ENCODE results near the gene PTTG1IP. TPM values are rescaled to one million over a fixed set of nuclear protein-coding genes. Genes with fewer than 3 reads are reported as not detected.
"Not testable (repeated sequence)": the region's sequence is repeated elsewhere in the genome, so short reads cannot be mapped to it uniquely, and the experiment has no call there.

Gene PTTG1IP
- total RNA-seq, 1 donor from 2014 or later: 98.1 TPM

GRCh38 chr21:44836666-44837471, 36.6 kb downstream of the PTTG1IP start:
- Histone ChIP-seq H3K27ac (ENCODE audit: low read depth, low read length) (no peak overlapping the region), H3K4me1 (ENCODE audit: control insufficient read depth in 3 of 3, insufficient read depth in 3 of 3, low read length in 3 of 3) (peaks cover 4 to 14% (median 7%) of the 10 kb centered on the region in 3 donors), H3K36me3 (ENCODE audit: control insufficient read depth in 3 of 3, insufficient read depth in 3 of 3, low read length in 3 of 3) (no peaks in the 10 kb centered on the region), H3K27me3 (ENCODE audit: control insufficient read depth in 3 of 3, insufficient read depth in 3 of 3, low read length in 3 of 3) (peaks cover 6 to 8% (median 8%) of the 10 kb centered on the region in 3 donors), H3K9me3 (ENCODE audit: control insufficient read depth in 3 of 3, low read length in 3 of 3) (no peaks in the 10 kb centered on the region), H3K9ac (ENCODE audit: low read depth in 1 of 3, low read length in 3 of 3) (peak overlapping the region in 1 of 3 donors; percentile 54), H3K4me3 (ENCODE audit: low read length in 3 of 3) (peak overlapping the region in 1 of 3 donors; percentile 29)

- Histone ChIP-seq H3K9ac (ENCODE audit: low read depth in 1 of 3, low read length in 3 of 3) (peak overlapping the region in 1 of 3 donors; percentile 54), H3K27me3 (ENCODE audit: control insufficient read depth in 3 of 3, insufficient read depth in 3 of 3, low read length in 3 of 3) (peaks cover 3 to 8% (median 7%) of the 10 kb centered on the region in 3 donors), H3K4me1 (ENCODE audit: control insufficient read depth in 3 of 3, insufficient read depth in 3 of 3, low read length in 3 of 3) (peaks cover 4 to 14% (median 7%) of the 10 kb centered on the region in 3 donors), H3K36me3 (ENCODE audit: control insufficient read depth in 3 of 3, insufficient read depth in 3 of 3, low read length in 3 of 3) (no peaks in the 10 kb centered on the region), H3K27ac (ENCODE audit: low read depth, low read length) (no peak overlapping the region), H3K9me3 (ENCODE audit: control insufficient read depth in 3 of 3, low read length in 3 of 3) (no peaks in the 10 kb centered on the region), H3K4me3 (ENCODE audit: low read length in 3 of 3) (peak overlapping the region in 1 of 3 donors; percentile 29)
Measured at GRCh38 chr21:44836349-44836665, 37.2 kb downstream of the PTTG1IP start.

- Histone ChIP-seq H3K4me1 (ENCODE audit: control insufficient read depth in 3 of 3, insufficient read depth in 3 of 3, low read length in 3 of 3) (peaks cover 4 to 14% (median 7%) of the 10 kb centered on the region in 3 donors), H3K4me3 (ENCODE audit: low read length in 3 of 3) (no peak overlapping the region), H3K9ac (ENCODE audit: low read depth in 1 of 3, low read length in 3 of 3) (no peak overlapping the region), H3K27me3 (ENCODE audit: control insufficient read depth in 3 of 3, insufficient read depth in 3 of 3, low read length in 3 of 3) (peaks cover 3 to 8% (median 7%) of the 10 kb centered on the region in 3 donors), H3K27ac (ENCODE audit: low read depth, low read length) (no peak overlapping the region), H3K36me3 (ENCODE audit: control insufficient read depth in 3 of 3, insufficient read depth in 3 of 3, low read length in 3 of 3) (no peaks in the 10 kb centered on the region), H3K9me3 (ENCODE audit: control insufficient read depth in 3 of 3, low read length in 3 of 3) (no peaks in the 10 kb centered on the region)
Measured at GRCh38 chr21:44835647-44835973, 37.9 kb downstream of the PTTG1IP start.

GRCh38 chr21:44834951-44835646, 38.4 kb downstream of the PTTG1IP start:
- Histone ChIP-seq H3K4me3 (ENCODE audit: low read length in 3 of 3) (no peak overlapping the region), H3K9ac (ENCODE audit: low read depth in 1 of 3, low read length in 3 of 3) (no peak overlapping the region), H3K27me3 (ENCODE audit: control insufficient read depth in 3 of 3, insufficient read depth in 3 of 3, low read length in 3 of 3) (peaks cover 3 to 8% (median 7%) of the 10 kb centered on the region in 3 donors), H3K27ac (ENCODE audit: low read depth, low read length) (no peak overlapping the region), H3K36me3 (ENCODE audit: control insufficient read depth in 3 of 3, insufficient read depth in 3 of 3, low read length in 3 of 3) (no peaks in the 10 kb centered on the region), H3K4me1 (ENCODE audit: control insufficient read depth in 3 of 3, insufficient read depth in 3 of 3, low read length in 3 of 3) (peaks cover 4 to 14% (median 7%) of the 10 kb centered on the region in 3 donors), H3K9me3 (ENCODE audit: control insufficient read depth in 3 of 3, low read length in 3 of 3) (no peaks in the 10 kb centered on the region)

- Histone ChIP-seq H3K9me3 (ENCODE audit: control insufficient read depth in 3 of 3, low read length in 3 of 3) (no peaks in the 10 kb centered on the region), H3K27me3 (ENCODE audit: control insufficient read depth in 3 of 3, insufficient read depth in 3 of 3, low read length in 3 of 3) (peaks cover 3 to 8% (median 7%) of the 10 kb centered on the region in 3 donors), H3K36me3 (ENCODE audit: control insufficient read depth in 3 of 3, insufficient read depth in 3 of 3, low read length in 3 of 3) (no peaks in the 10 kb centered on the region), H3K9ac (ENCODE audit: low read depth in 1 of 3, low read length in 3 of 3) (no peak overlapping the region), H3K27ac (ENCODE audit: low read depth, low read length) (no peak overlapping the region), H3K4me3 (ENCODE audit: low read length in 3 of 3) (no peak overlapping the region), H3K4me1 (ENCODE audit: control insufficient read depth in 3 of 3, insufficient read depth in 3 of 3, low read length in 3 of 3) (peaks cover 4 to 14% (median 7%) of the 10 kb centered on the region in 3 donors)
Measured at GRCh38 chr21:44834231-44834950, 39.1 kb downstream of the PTTG1IP start.

- no peak overlapping the region for H3K9ac ChIP-seq (ENCODE audit: low read depth in 1 of 3, low read length in 3 of 3)
- peaks cover 0 to 3% (median 0%) of the 10 kb centered on the region in 3 donors for H3K9me3 ChIP-seq (ENCODE audit: control insufficient read depth in 3 of 3, low read length in 3 of 3)
- no peak overlapping the region for H3K4me3 ChIP-seq (ENCODE audit: low read length in 3 of 3)
- H3K27me3 ChIP-seq (ENCODE audit: control insufficient read depth in 3 of 3, insufficient read depth in 3 of 3, low read length in 3 of 3): peaks cover 3 to 8% (median 7%) of the 10 kb centered on the region in 3 donors
- H3K36me3 ChIP-seq (ENCODE audit: control insufficient read depth in 3 of 3, insufficient read depth in 3 of 3, low read length in 3 of 3): no peaks in the 10 kb centered on the region
- H3K27ac ChIP-seq (ENCODE audit: low read depth, low read length): no peak overlapping the region
- peaks cover 4 to 14% (median 7%) of the 10 kb centered on the region in 3 donors for H3K4me1 ChIP-seq (ENCODE audit: control insufficient read depth in 3 of 3, insufficient read depth in 3 of 3, low read length in 3 of 3)
Measured at GRCh38 chr21:44833663-44834062, 39.8 kb downstream of the PTTG1IP start.

- not testable (repeated sequence) for H3K36me3 ChIP-seq (ENCODE audit: control insufficient read depth in 3 of 3, insufficient read depth in 3 of 3, low read length in 3 of 3); H3K27ac ChIP-seq (ENCODE audit: low read depth, low read length); H3K4me3 ChIP-seq (ENCODE audit: low read length in 3 of 3); H3K9me3 ChIP-seq (ENCODE audit: control insufficient read depth in 3 of 3, low read length in 3 of 3); H3K27me3 ChIP-seq (ENCODE audit: control insufficient read depth in 3 of 3, insufficient read depth in 3 of 3, low read length in 3 of 3); H3K9ac ChIP-seq (ENCODE audit: low read depth in 1 of 3, low read length in 3 of 3)
- H3K4me1 ChIP-seq (ENCODE audit: control insufficient read depth in 3 of 3, insufficient read depth in 3 of 3, low read length in 3 of 3): peaks cover 4 to 14% (median 7%) of the 10 kb centered on the region in 3 donors
Measured at GRCh38 chr21:44832516-44833255, 40.8 kb downstream of the PTTG1IP start.

- Histone ChIP-seq H3K4me1 (ENCODE audit: control insufficient read depth in 3 of 3, insufficient read depth in 3 of 3, low read length in 3 of 3) (peaks cover under 1 to 5% (median under 1%) of the 10 kb centered on the region in 3 donors), H3K27ac (ENCODE audit: low read depth, low read length) (no peak overlapping the region), H3K27me3 (ENCODE audit: control insufficient read depth in 3 of 3, insufficient read depth in 3 of 3, low read length in 3 of 3) (peaks cover 3 to 7% (median 6%) of the 10 kb centered on the region in 3 donors), H3K9ac (ENCODE audit: low read depth in 1 of 3, low read length in 3 of 3) (no peak overlapping the region), H3K4me3 (ENCODE audit: low read length in 3 of 3) (no peak overlapping the region), H3K36me3 (ENCODE audit: control insufficient read depth in 3 of 3, insufficient read depth in 3 of 3, low read length in 3 of 3) (no peaks in the 10 kb centered on the region), H3K9me3 (ENCODE audit: control insufficient read depth in 3 of 3, low read length in 3 of 3) (peaks cover 6 to 10% (median 8%) of the 10 kb centered on the region in 3 donors)
Measured at GRCh38 chr21:44831227-44831860, 42.1 kb downstream of the PTTG1IP start.

GRCh38 chr21:44829507-44830092, 43.9 kb downstream of the PTTG1IP start:
- Histone ChIP-seq H3K27ac (ENCODE audit: low read depth, low read length) (no peak overlapping the region), H3K4me3 (ENCODE audit: low read length in 3 of 3) (no peak overlapping the region), H3K27me3 (ENCODE audit: control insufficient read depth in 3 of 3, insufficient read depth in 3 of 3, low read length in 3 of 3) (peaks cover 1 to 5% (median 3%) of the 10 kb centered on the region in 3 donors), H3K9ac (ENCODE audit: low read depth in 1 of 3, low read length in 3 of 3) (no peak overlapping the region), H3K4me1 (ENCODE audit: control insufficient read depth in 3 of 3, insufficient read depth in 3 of 3, low read length in 3 of 3) (no peaks in the 10 kb centered on the region), H3K36me3 (ENCODE audit: control insufficient read depth in 3 of 3, insufficient read depth in 3 of 3, low read length in 3 of 3) (no peaks in the 10 kb centered on the region), H3K9me3 (ENCODE audit: control insufficient read depth in 3 of 3, low read length in 3 of 3) (peaks cover 6 to 10% (median 8%) of the 10 kb centered on the region in 3 donors)
